Activated T-helper 9 cell treated with anti-CD3 and anti-CD28 coated beads, Interleukin-2, amount 50 U/mL, for 16 hours (primary cell): Measurements from ENCODE around the gene ASB9.
A peak's percentile ranks its signal among the peaks of the same experiment; 100 is the strongest.
"Not testable (repeated sequence)": the region's sequence is repeated elsewhere in the genome, so short reads cannot be mapped to it uniquely, and the experiment has no call there.

Experiments
- DNase-seq: peaks from one replicate; pipeline ENCODE4 v3.0.0-alpha.2; 2020; ENCODE audit warnings: low read depth

The ASB9 gene, protein sequence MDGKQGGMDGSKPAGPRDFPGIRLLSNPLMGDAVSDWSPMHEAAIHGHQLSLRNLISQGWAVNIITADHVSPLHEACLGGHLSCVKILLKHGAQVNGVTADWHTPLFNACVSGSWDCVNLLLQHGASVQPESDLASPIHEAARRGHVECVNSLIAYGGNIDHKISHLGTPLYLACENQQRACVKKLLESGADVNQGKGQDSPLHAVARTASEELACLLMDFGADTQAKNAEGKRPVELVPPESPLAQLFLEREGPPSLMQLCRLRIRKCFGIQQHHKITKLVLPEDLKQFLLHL

GRCh38 chrX:15269618-15270521 is at the start of gene ASB9:
Gene ASB9, minus strand, starts transcription at chrX:15270083. Its CDS starts 209 bp downstream, at chrX:15269874.
- peak; percentile 1 for DNase-seq

- DNase-seq, result no peak
These were observed 49.2 kb upstream of the ASB9 start for GRCh38 chrX:15319075-15319474.

GRCh38 chrX:15315509-15315908 is 45.6 kb upstream of the ASB9 start, which contains the start of gene ASB11:
Gene ASB11, minus strand, starts transcription at chrX:15315640. Its CDS starts 35 bp downstream, at chrX:15315605.
- DNase-seq, result no peak

DNA sequence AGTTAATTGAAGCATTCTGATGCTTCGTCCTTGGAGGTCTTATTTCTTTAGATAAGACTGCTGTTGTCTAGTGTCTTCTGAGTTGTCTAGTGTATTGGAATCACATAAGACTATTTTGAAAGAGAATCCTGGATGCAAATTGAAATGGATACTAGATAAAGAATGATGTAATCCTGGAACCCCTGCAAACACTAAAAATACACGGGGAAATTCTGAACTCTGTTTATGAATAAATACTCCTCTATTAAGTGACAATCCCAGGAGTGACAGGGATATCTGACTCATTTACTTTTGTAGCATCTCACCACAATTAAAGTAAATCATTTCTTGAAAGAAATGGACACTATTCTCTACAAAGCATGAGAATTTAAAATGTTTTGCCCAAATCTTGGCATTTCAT is 44.6 kb upstream of the ASB9 start:
- DNase-seq, result no peak

DNA sequence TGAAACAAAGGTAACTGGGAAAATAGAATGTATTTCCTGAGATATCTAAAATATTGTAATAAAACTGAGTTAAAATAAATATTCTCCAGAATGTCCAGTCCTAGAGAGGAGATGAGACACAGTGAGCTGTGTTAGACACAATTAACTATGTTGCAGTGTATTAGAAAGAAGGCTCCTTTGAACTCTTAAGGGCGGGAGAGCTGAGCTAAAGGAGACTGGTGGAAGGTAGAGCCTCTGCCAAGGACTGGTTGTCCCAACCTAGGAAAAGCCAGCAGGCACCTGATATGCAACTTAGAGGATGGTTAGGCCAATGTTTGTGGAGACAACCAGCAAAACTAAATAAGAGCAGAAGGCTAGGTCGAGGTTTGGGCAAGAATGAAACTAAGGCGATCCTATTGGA is 41.2 kb upstream of the ASB9 start:
- no peak for DNase-seq

- DNase-seq, result no peak
These were observed 40.2 kb upstream of the ASB9 start for GRCh38 chrX:15310117-15310516.

GRCh38 chrX:15305899-15306298 is 36.0 kb upstream of the ASB9 start:
- not testable (repeated sequence) for DNase-seq

GRCh38 chrX:15301924-15302323 is 32.0 kb upstream of the ASB9 start:
- no peak for DNase-seq

GRCh38 chrX:15299941-15300851 is 30.3 kb upstream of the ASB9 start:
- DNase-seq, result no peak

- no peak for DNase-seq
These were observed 28.9 kb upstream of the ASB9 start for GRCh38 chrX:15298780-15299179.

- no peak for DNase-seq
These were observed 28.3 kb upstream of the ASB9 start for GRCh38 chrX:15298201-15298600.

- no peak for DNase-seq
These were observed 23.6 kb upstream of the ASB9 start for GRCh38 chrX:15293451-15293850.

GRCh38 chrX:15292861-15293260 is 23.0 kb upstream of the ASB9 start:
- no peak for DNase-seq

GRCh38 chrX:15277604-15278003 is 7.7 kb upstream of the ASB9 start:
- DNase-seq, result no peak

DNA sequence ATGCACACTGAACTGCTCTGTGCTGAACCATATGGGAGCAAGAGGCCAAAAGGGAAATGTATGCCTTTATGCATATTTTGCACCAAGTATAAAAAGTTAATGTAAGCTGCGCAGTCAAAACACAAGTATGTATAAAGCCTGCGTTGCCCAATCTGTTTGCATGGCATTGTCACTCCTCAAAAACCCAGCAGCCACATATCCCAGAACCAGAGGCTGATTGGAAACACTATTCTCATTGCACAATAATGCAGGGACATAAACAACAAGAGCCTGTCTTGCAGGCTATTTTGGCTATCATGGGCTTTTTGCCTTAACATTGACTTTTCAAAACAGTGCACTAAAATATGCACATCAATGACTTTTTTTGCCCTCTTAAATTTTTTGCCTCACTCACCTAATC is 5.1 kb upstream of the ASB9 start:
- no peak for DNase-seq

- not testable (repeated sequence) for DNase-seq
These were observed 3.4 kb upstream of the ASB9 start for GRCh38 chrX:15273275-15273674.

GRCh38 chrX:15271757-15272156 is 1.9 kb upstream of the ASB9 start:
- DNase-seq, result no peak

DNA sequence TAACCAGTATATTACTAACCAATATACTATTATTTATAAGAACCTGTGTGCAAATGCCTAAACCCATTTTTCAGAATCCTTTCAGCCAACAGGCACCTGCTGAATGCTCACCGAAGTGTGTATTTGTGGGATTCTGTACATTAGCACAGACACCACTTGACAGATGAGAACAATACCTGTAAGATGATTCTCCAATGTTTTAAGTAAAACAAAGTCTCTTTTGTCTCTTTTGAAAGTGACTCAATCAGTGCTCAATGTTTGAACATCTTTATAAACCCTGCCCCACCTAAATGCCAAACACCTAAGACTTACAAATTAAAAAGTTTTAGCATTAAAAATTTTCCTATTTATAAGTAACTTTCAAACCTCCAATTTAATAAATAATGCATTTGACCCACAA is 763 bp downstream of the ASB9 start:
- DNase-seq, result no peak

DNA sequence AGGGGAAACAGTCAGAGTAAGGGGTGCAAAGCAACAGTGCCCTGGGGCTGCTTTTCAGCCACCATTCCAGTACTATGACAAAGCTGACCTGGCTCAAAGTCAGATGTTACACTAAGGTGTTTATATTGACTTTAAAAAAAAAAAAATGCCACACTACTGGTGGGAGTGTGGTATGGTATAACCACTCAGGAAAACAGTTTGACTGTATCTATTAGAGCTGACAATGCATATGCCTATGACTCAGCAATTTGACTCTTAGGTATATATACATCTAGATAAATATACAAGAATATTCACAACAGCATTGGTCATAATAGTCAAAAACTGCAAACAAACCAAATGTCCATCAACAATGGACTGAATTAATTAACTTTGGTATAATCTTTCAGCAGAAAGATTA is 15.0 kb downstream of the ASB9 start:
- no peak for DNase-seq

GRCh38 chrX:15245896-15246295 is 24.0 kb downstream of the ASB9 start:
- no peak for DNase-seq

DNA sequence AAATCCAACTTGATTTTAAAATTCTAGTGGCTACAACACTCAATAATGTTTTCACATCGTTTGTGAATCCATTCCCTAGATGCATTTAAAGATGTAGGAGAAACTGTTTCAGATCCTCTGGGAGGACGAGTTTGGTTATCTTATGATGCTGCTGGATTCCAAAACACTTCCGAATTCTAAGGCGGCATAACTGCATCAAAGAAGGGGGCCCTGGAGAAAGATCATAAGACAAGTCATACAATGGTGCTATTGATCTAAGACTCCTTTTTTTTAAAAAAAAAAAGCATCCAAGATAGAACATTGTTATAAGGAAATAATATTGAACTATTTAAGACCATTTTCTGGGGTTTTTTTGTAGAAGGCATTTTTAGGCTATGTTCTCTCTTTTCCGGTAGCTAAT is 25.5 kb downstream of the ASB9 start:
- DNase-seq, result no peak

- DNase-seq, result peak; percentile 9
These were observed 26.9 kb downstream of the ASB9 start for GRCh38 chrX:15242899-15243555.
